ENCODE results near the gene TXLNG. TPM values are rescaled to one million over a fixed set of nuclear protein-coding genes. Genes with fewer than 3 reads are reported as not detected.

The TXLNG gene
- total RNA-seq, result 7.0 and 11.5 TPM in 2 replicates

GRCh38 chrX:16786139-16786790, at the start of gene TXLNG:
Gene TXLNG (plus strand): TSS chrX:16786466. CDS start chrX:16786488, 22 bp downstream.

GRCh38 chrX:16870095-16870861, 84.0 kb downstream of the TXLNG start, which contains the start of gene RBBP7:
Gene RBBP7 (minus strand): TSS chrX:16870362. CDS start chrX:16870053, 309 bp downstream.

Other genes starting within 250 kb of the TXLNG start
- not detected in 2 replicates for gene S100G, start 136.3 kb upstream of the TXLNG start, total RNA-seq
- gene CTPS2, start 73.8 kb upstream of the TXLNG start, total RNA-seq, result 8.3 and 10.4 TPM in 2 replicates
- 24.9 and 26.5 TPM in 2 replicates for gene SYAP1, start 66.9 kb upstream of the TXLNG start, total RNA-seq
- gene RBBP7, start 83.9 kb downstream of the TXLNG start, total RNA-seq, result 78.6 and 79.3 TPM in 2 replicates
- 1.3 and 3.1 TPM in 2 replicates for gene REPS2, start 160.2 kb downstream of the TXLNG start, total RNA-seq